SK-N-SH (cell line): ENCODE measurements around the gene ZNF750. TPM values are rescaled to one million over a fixed set of nuclear protein-coding genes. Genes with fewer than 3 reads are reported as not detected.

Source experiments
- CTCF ChIA-PET: fragments of 300-600, 350-600 bp; formaldehyde crosslinking; extraction: SDS; loops from one replicate; lab custom pipeline; 2021; lab: Yijun Ruan, JAX
- POLR2A ChIA-PET: fragments of 350-600 bp; sonication (Branson Sonifier 250); formaldehyde crosslinking; extraction: SDS; loops from one replicate; lab custom pipeline; 2020; ENCODE audit warnings: antibody characterized with exemption, inconsistent platforms; lab: Yijun Ruan, JAX
- DNase-seq: peaks from one replicate; pipeline ENCODE4 v3.0.0; 2012
- H2AFZ ChIP-seq: fragments of 200-600 bp; sonication (generic); 2 replicates; pipeline ENCODE4 v1.8.1; 2016; ENCODE audit warnings: antibody characterized with exemption, mild to moderate bottlenecking, low read depth
- H3F3A ChIP-seq: fragments of 200-600 bp; sonication (generic); replicated peaks from 2 replicates; pipeline ENCODE3; 2016; ENCODE audit warnings: antibody characterized with exemption, mild to moderate bottlenecking; ENCODE audit not compliant: insufficient read depth
- H3K27ac ChIP-seq, 2 experiments: fragments of 200-500 bp in 1 of 2; fragments of 200-600 bp in 1 of 2; sonication (Bioruptor generic) in 1 of 2; sonication (generic), shearing (Covaris generic) in 1 of 2; 2 replicates each; pipeline versions ENCODE4 v1.5.1 to v1.6.1; 2014 to 2016; ENCODE audit warnings: low read depth in 2 of 2, inconsistent platforms in 1 of 2, low read length in 1 of 2, mild to moderate bottlenecking in 1 of 2, mixed read lengths in 1 of 2
- H3K27me3 ChIP-seq: fragments of 200-600 bp; sonication (generic), shearing (Covaris generic); 2 replicates; pipeline ENCODE4 v1.6.1; 2016; ENCODE audit warnings: mixed run types; ENCODE audit not compliant: insufficient read depth
- H3K36me3 ChIP-seq, 2 experiments: fragments of 200-500 bp in 1 of 2; fragments of 200-600 bp in 1 of 2; sonication (Bioruptor generic) in 1 of 2; sonication (generic) in 1 of 2; replicated peaks in 1 of 2; 2 replicates each; pipeline versions ENCODE3 to v1.5.1; 2014 to 2016; ENCODE audit warnings: low read length in 1 of 2, mild to moderate bottlenecking in 1 of 2; ENCODE audit not compliant: insufficient read depth in 2 of 2, control insufficient read depth in 1 of 2
- H3K4me1 ChIP-seq, 2 experiments: fragments of 200-500 bp in 1 of 2; fragments of 200-600 bp in 1 of 2; sonication (Bioruptor generic) in 1 of 2; sonication (generic), shearing (Covaris generic) in 1 of 2; 2 replicates each; pipeline versions ENCODE4 v1.5.1 to v1.6.1; 2014 to 2016; ENCODE audit warnings: low read depth in 1 of 2, low read length in 1 of 2, mixed run types in 1 of 2; ENCODE audit not compliant: insufficient read depth in 2 of 2, control insufficient read depth in 1 of 2
- H3K4me2 ChIP-seq: fragments of 200-600 bp; sonication (generic), shearing (Covaris generic); 2 replicates; pipeline ENCODE4 v1.6.1; 2017; ENCODE audit warnings: mixed run types
- H3K4me3 ChIP-seq, 2 experiments: fragments of 200-500 bp in 1 of 2; fragments of 200-600 bp in 1 of 2; sonication (Bioruptor generic) in 1 of 2; sonication (generic), shearing (Covaris generic) in 1 of 2; 2 replicates each; pipeline versions ENCODE4 v1.5.1 to v1.8.1; 2014 to 2016; ENCODE audit warnings: low read depth in 2 of 2, inconsistent platforms in 1 of 2, low read length in 1 of 2, mild to moderate bottlenecking in 1 of 2, mixed read lengths in 1 of 2, moderate library complexity in 1 of 2
- H3K79me2 ChIP-seq: fragments of 200-600 bp; sonication (generic); 2 replicates; pipeline ENCODE4 v1.8.1; 2017; ENCODE audit warnings: mild to moderate bottlenecking; ENCODE audit not compliant: insufficient read depth
- H3K9ac ChIP-seq: fragments of 200-600 bp; sonication (generic); 2 replicates; pipeline ENCODE4 v1.6.1; 2017; ENCODE audit warnings: mixed run types
- H3K9me2 ChIP-seq: fragments of 200-600 bp; sonication (generic); 2 replicates; pipeline ENCODE4 v1.6.1; 2017; ENCODE audit warnings: mixed run types
- H3K9me3 ChIP-seq: fragments of 200-600 bp; sonication (generic); 2 replicates; pipeline ENCODE4 v1.6.1; 2017; ENCODE audit warnings: mixed run types, mild to moderate bottlenecking, moderate library complexity
- H4K20me1 ChIP-seq: fragments of 200-600 bp; sonication (generic); 2 replicates; pipeline ENCODE4 v1.6.1; 2017; ENCODE audit warnings: mild to moderate bottlenecking, mixed run types; ENCODE audit not compliant: insufficient read depth
- EP300 ChIP-seq, 2 experiments: IDR thresholded peaks; 2 replicates each; pipeline versions ENCODE4 v1.4.0 to v1.6.1; 2012; ENCODE audit warnings: borderline replicate concordance in 1 of 2, low read depth in 1 of 2, low read length in 1 of 2
- FOSL2 ChIP-seq: IDR thresholded peaks from 2 replicates; pipeline ENCODE4 v1.4.0; 2012; ENCODE audit warnings: low read depth, mild to moderate bottlenecking, moderate library complexity, borderline replicate concordance
- GABPA ChIP-seq: IDR thresholded peaks from 2 replicates; pipeline ENCODE4 v1.4.0; 2012; ENCODE audit warnings: low read depth, mild to moderate bottlenecking
- JUND ChIP-seq: IDR thresholded peaks from 2 replicates; pipeline ENCODE4 v1.4.0; 2012
- MEF2A ChIP-seq: IDR thresholded peaks from 2 replicates; pipeline ENCODE4 v1.4.0; 2012; ENCODE audit warnings: low read depth, borderline replicate concordance
- MXI1 ChIP-seq: IDR thresholded peaks from 2 replicates; pipeline ENCODE4 v1.6.1; 2012; ENCODE audit warnings: mild to moderate bottlenecking, low read depth, low read length, improper control_type of control experiment
- NFIC ChIP-seq: IDR thresholded peaks from 2 replicates; pipeline ENCODE4 v1.4.0; 2012; ENCODE audit warnings: borderline replicate concordance
- POLR2AphosphoS5 ChIP-seq: IDR thresholded peaks from 2 replicates; pipeline ENCODE4 v1.6.1; 2012; ENCODE audit warnings: low read depth, low read length
- RFX5 ChIP-seq: IDR thresholded peaks from 2 replicates; pipeline ENCODE4 v1.6.1; 2012; ENCODE audit warnings: mild to moderate bottlenecking, improper control_type of control experiment, low read length
- RXRA ChIP-seq: IDR thresholded peaks from 2 replicates; pipeline ENCODE4 v1.4.0; 2012; ENCODE audit warnings: low read depth, mild to moderate bottlenecking, borderline replicate concordance
- TAF1 ChIP-seq: IDR thresholded peaks from 2 replicates; pipeline ENCODE4 v1.6.1; 2012; ENCODE audit warnings: low read depth, mild to moderate bottlenecking, low read length, moderate library complexity, borderline replicate concordance
- WGBS: methylation state at CpG from one replicate; pipeline ENCODE4 v1.1.6; 2017; ENCODE audit warnings: low lambda C conversion rate; 5-methylcytosine and 5-hydroxymethylcytosine counted together
- polyA plus RNA-seq, 3 experiments: library from polyadenylated mRNA; depleted of rRNA; stranded (reverse); fragments of >200 nt; gene quantifications; 2 replicates each; pipeline ENCODE4 v1.2.3, GENCODE V29; 2012
- TF ChIP-seq, protein P1 (sequence below): fragments of 150-350 bp; IDR thresholded peaks from 2 replicates; pipeline ENCODE4 v1.6.1; 2017; ENCODE audit warnings: antibody characterized with exemption, low read length, low read depth, borderline replicate concordance
- TF ChIP-seq, protein P2 (sequence below): fragments of 150-350 bp; IDR thresholded peaks from 2 replicates; pipeline ENCODE4 v1.6.1; 2016; ENCODE audit warnings: mild to moderate bottlenecking, low read depth, low read length
- TF ChIP-seq, protein P3 (sequence below): IDR thresholded peaks from 2 replicates; pipeline ENCODE4 v1.4.0; 2012; ENCODE audit warnings: low read depth, borderline replicate concordance
- TF ChIP-seq, protein P4 (sequence below): IDR thresholded peaks from 2 replicates; pipeline ENCODE4 v1.4.0; 2012; ENCODE audit warnings: low read depth

Gene ZNF750
- polyA plus RNA-seq, 1 of the 3 experiments (the other 2 are of a cell fraction): not detected

DNA sequence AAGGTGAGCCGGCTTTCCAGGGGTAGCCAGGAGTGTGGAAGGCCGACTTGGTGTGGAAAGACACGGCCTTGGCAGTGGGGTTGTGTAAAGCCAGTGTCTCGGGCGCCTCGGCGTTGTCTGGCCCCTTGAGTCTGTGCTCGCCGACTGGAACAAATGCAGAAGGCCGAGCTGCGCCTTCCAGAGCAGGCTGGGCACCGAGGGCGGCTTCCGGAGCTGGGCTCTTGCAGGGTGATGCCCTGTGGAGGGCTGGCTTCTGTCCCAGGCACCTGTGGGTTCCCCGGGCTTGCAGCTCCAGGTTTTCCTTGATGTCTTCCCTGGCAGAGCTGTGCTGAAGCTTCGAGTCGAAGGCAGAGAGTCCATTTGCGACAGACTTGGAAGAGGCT lies 8.0 kb downstream of the ZNF750 start (continued):
- TF ChIP-seq TAF1 (no peak), GABPA (no peak), RXRA (no peak), FOSL2 (no peak), MXI1 (no peak)
- TF ChIP-seq, protein P1, sequence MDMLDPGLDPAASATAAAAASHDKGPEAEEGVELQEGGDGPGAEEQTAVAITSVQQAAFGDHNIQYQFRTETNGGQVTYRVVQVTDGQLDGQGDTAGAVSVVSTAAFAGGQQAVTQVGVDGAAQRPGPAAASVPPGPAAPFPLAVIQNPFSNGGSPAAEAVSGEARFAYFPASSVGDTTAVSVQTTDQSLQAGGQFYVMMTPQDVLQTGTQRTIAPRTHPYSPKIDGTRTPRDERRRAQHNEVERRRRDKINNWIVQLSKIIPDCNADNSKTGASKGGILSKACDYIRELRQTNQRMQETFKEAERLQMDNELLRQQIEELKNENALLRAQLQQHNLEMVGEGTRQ: no peak
- TF ChIP-seq, protein P2, sequence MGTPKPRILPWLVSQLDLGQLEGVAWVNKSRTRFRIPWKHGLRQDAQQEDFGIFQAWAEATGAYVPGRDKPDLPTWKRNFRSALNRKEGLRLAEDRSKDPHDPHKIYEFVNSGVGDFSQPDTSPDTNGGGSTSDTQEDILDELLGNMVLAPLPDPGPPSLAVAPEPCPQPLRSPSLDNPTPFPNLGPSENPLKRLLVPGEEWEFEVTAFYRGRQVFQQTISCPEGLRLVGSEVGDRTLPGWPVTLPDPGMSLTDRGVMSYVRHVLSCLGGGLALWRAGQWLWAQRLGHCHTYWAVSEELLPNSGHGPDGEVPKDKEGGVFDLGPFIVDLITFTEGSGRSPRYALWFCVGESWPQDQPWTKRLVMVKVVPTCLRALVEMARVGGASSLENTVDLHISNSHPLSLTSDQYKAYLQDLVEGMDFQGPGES: no peak
- TF ChIP-seq, all 33 proteins: peak for 0

DNA sequence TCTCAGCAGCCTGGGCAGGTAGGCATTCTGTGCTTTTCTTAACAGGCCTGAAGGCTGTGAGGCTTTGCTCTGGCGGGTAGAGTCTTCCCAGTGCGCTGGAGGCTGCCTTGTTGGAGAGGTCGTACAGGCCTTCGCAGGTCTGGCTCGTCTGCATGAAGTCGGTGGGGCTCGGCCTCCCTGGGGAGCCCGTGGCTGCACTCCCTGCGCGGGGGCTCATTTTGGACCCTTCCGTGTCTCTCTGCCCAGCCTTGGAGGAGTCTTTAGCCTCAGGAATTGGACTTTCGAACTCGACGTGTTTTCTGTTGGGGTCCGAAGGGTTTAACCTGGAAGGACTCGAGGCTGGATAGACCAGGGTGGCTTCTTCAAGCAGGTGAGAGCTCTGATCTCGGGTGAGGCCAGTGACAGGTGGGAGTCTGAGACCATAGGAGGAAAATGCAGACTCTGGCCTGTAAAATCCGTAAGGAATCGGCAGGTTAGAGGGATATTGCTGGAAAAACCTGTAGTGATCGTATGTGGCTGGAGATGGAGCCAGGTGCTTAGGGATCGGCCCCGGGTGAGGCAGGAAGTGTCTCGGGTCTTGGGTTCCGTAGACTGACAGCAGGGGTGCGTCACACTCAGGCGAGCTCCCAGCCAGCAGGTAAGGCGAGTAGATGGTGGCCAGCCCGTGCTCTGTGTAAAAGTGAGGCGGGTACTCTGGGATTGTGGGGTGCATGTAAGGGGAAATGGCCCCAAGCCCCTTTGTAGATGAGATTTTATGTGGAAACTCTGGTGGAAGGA lies 8.6 kb downstream of the ZNF750 start:
- H3K4me2 ChIP-seq: no peak overlapping the region
- CTCF ChIA-PET: interaction anchor here (1.3 to 2.8 kb wide), 3 partner anchors 10 to 49 kb away, joined by 4 to 17 read pairs (median 9); partner anchors contain the start of gene ZNF750
- H3K4me3 ChIP-seq: no peak overlapping the region
- TF ChIP-seq JUND (no peak), NFIC (no peak), TAF1 (no peak), EP300 (IDR thresholded peaks at IDR 0.05; ENCODE audit: borderline replicate concordance in 1 of 2, low read depth in 1 of 2, low read length in 1 of 2) (no peak), RFX5 (no peak), POLR2AphosphoS5 (no peak), FOSL2 (no peak), MEF2A (no peak)
- TF ChIP-seq, protein P3, sequence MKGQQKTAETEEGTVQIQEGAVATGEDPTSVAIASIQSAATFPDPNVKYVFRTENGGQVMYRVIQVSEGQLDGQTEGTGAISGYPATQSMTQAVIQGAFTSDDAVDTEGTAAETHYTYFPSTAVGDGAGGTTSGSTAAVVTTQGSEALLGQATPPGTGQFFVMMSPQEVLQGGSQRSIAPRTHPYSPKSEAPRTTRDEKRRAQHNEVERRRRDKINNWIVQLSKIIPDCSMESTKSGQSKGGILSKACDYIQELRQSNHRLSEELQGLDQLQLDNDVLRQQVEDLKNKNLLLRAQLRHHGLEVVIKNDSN: no peak
- TF ChIP-seq, protein P4, sequence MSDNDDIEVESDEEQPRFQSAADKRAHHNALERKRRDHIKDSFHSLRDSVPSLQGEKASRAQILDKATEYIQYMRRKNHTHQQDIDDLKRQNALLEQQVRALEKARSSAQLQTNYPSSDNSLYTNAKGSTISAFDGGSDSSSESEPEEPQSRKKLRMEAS: no peak
- TF ChIP-seq, all 33 proteins: peak for 0
- H3K79me2 ChIP-seq: no peaks in the 10 kb centered on the region
- no peak for DNase-seq
- no peak overlapping the region for H2AFZ ChIP-seq
- POLR2A ChIA-PET: no interaction called here
- H4K20me1 ChIP-seq: no peaks in the 10 kb centered on the region; the same call in 1 of the 2 replicates
- H3K9ac ChIP-seq: no peak overlapping the region
- no peaks in the 10 kb centered on the region for H3F3A ChIP-seq
- H3K27ac ChIP-seq: no peak overlapping the region; a peak in 1 of 4 replicates
- no peaks in the 10 kb centered on the region for H3K9me3 ChIP-seq
- peaks cover 2 to 16% of the 10 kb centered on the region in 2 experiments for H3K36me3 ChIP-seq
- WGBS: 94% methylated on average over 28 of the region's 29 CpGs
- peaks cover 3 to 11% of the 10 kb centered on the region in 2 experiments; a peak in 1 of 4 replicates for H3K4me1 ChIP-seq
- H3K9me2 ChIP-seq: no peaks in the 10 kb centered on the region
- H3K27me3 ChIP-seq: no peaks in the 10 kb centered on the region
